Subcutaneous adipose tissue (tissue), 4 donors: ENCODE measurements around the gene CBLIF. TPM values are rescaled to one million over a fixed set of nuclear protein-coding genes. Genes with fewer than 3 reads are reported as not detected.

ENCODE experiments used
- CTCF ChIP-seq: fragments of 450-650 bp; IDR thresholded peaks from one replicate; pipeline ENCODE4 v1.5.1; 2016; ENCODE audit warnings: low read depth, mild to moderate bottlenecking, control low read depth, antibody characterized with exemption, moderate library complexity
- total RNA-seq, 4 donors: library from RNA; depleted of rRNA; stranded (reverse); fragments of >200 nt; gene quantifications; one replicate each; pipeline ENCODE4 v1.1.0, GENCODE V29; 2016

Gene CBLIF
- total RNA-seq, 4 donors from 2014 or later, result not detected

DNA sequence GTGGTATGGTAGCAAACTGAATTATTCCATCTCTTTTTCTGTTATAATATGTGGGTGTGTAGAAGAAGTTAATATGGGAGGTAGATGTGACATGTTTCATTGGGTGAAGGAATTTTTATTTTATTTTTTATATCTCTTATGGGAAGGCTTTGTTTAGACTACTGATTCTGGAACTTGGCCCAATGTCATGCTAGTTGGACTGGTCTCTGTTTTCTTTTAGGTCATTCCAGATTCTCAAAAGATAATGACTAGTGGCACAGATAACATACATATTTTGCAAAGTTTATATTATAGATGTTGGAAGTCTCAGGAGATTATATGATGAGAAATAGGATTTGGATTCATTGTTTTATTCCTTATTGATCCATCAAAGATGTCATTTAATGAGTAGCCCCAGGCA lies 32.0 kb upstream of the CBLIF start:
- no peak for TF ChIP-seq CTCF

GRCh38 chr11:59875856-59876519 lies 30.7 kb upstream of the CBLIF start:
- TF ChIP-seq CTCF, result no peak

GRCh38 chr11:59872076-59872475 lies 26.8 kb upstream of the CBLIF start:
- no peak for TF ChIP-seq CTCF

DNA sequence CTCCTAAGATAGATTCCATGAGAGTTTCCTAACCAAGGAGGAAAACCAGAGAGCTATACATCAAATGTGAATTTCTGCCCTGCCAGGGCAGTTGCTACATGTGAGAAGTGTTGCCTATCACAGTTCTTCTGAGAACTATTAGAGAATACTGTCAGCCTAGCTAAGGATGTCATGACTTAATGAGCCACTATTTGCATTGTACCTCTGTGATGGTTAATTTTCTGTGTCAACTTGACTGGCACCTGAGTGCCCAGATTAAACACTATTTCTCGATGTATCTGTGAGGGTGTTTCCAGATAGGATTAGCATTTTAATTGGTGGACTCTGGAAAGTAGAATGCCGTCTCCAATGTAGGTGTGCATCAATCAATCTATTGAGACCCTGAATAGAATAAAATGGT lies 22.6 kb upstream of the CBLIF start:
- TF ChIP-seq CTCF, result no peak

GRCh38 chr11:59866836-59867235 lies 21.5 kb upstream of the CBLIF start:
- no peak for TF ChIP-seq CTCF

GRCh38 chr11:59866397-59866796 lies 21.1 kb upstream of the CBLIF start, which contains the start of gene TCN1:
Gene TCN1, minus strand, starts transcription at chr11:59866487. Its CDS starts 17 bp downstream, at chr11:59866470.
- no peak for TF ChIP-seq CTCF

GRCh38 chr11:59865031-59865430 lies 19.7 kb upstream of the CBLIF start:
- no peak for TF ChIP-seq CTCF
